ENCODE data around the gene BCAS3.

GRCh38 chr17:61150686-61151299 lies 473.1 kb downstream of the BCAS3 start:
- TF ChIP-seq CTCF (IDR thresholded peaks at IDR 0.05 in 4 of 5, conservative IDR thresholded peaks at IDR 0.05 in 1 of 5): no peak
- no peak for TF ChIP-seq POLR2A (IDR thresholded peaks at IDR 0.05)
